CD4-positive, alpha-beta T cell treated with Interleukin-4 for 1 hour (primary cell): ENCODE measurements around the gene GJC3.
"Not testable (repeated sequence)": the region's sequence is repeated elsewhere in the genome, so short reads cannot be mapped to it uniquely, and the experiment has no call there.

Experiments used
- DNase-seq, 2 donors: peaks; one replicate each; pipeline ENCODE4 v3.0.0-alpha.2; 2020 to 2022

GJC3 gene

DNA sequence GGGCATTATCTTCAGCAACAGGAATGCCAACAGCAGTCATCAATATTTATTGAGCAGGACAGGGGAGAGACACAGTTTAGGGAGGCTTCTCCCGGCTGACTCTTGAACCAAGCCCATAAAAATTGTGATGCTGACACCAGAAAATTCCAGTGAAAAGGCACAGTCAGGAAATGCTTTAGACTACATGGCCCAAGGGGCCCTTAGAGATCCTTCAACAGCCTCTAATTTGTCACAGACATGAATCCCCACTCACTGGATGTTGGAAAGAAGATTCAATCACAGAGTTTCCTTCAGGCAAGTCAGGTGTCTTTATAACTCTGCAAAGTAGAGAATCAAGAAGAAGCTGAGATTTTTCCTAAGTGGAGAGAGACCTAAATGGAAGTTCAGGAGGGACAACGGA is 1.2 kb downstream of the GJC3 start:
- DNase-seq: no peak

DNA sequence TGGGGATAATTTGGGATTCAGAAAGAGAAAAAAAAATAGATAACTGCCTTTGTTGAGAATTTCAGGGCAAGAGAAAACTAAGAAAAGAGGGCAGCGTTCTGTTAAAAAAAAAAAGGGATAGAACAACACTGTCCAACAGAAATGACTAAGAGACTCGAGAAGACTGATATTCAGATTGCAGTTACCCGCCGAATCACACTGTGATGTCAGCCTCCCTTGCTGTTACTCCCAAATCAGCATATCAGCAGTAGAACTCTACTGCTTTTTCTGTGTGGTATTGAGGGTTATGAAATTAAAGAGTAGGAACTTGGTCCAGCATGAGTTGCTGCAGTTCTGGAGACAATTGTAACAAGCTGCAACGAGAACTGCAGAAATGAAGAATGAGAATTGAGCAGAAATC is 1.9 kb downstream of the GJC3 start:
- no peak for DNase-seq

DNA sequence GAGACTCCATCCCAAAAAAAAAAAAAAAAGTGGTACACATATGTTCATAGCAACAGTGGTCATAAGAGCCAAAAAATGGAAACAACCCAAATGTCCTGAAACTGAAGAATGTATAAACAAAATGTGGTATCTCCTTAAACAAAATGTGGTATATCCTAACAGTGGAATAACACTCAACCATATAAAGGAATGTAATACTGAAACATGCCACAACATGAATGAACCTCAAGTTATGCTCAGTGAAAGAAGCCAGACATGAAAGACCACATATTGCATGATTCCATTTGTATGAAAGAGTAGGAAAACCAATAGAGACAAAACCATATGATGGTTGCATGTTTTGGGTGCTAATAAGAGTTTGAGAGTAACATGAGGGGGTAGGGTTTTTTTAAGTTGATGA is 3.1 kb downstream of the GJC3 start:
- no peak for DNase-seq

DNA sequence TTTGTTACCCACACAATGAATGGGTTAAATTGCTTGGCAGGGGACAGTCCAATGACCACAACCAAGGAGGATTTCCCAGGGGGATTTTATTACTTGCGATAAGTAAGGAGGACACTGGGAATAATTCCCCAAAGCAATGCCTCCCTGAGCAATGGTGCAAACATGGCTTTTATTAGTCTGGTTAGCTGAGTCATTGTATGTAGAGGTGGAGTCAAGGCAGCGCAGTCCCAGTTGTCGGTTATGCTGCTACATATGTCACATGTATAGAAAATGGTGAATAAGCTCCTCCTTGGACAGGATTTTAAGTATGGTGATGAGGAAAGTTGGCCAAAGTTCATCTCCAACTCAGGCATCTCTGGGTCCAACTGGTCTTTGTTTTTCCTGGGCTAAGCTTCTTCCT is 6.2 kb downstream of the GJC3 start:
- DNase-seq: no peak

DNA sequence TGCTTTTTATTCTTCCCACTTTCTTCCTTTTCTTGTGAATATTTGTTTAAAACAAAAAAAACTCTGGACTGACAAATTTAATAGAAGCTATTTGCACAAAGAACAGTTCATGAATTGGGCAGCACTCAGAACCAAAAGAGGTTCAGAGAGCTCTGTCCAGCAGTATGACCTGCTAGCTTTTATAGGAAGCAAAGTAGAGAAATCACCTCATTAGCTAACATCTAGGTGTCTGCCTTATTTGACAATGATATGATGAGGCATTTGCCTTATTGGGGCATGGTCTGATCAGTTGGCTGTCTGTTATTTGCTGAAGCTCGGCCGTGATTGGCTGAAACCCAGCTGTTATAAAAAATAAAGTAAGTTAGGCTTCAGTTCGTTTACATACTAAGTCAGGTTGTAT is 9.3 kb downstream of the GJC3 start:
- DNase-seq: no peak

DNA sequence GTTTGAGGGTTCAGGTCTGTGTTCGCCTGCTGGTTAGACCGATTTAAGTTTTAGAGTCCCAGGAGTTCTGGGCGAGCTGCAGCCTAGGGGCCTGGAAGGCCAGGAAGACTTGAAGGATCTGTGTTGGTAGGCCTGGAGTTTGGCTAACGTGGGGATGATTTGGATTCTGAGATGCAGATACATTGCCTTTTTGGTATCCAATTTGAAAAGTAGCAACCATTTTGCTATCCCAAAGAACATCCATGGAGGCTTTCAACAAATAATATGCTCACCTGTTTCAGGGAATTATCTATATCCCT is 9.7 kb downstream of the GJC3 start:
- DNase-seq: no peak

DNA sequence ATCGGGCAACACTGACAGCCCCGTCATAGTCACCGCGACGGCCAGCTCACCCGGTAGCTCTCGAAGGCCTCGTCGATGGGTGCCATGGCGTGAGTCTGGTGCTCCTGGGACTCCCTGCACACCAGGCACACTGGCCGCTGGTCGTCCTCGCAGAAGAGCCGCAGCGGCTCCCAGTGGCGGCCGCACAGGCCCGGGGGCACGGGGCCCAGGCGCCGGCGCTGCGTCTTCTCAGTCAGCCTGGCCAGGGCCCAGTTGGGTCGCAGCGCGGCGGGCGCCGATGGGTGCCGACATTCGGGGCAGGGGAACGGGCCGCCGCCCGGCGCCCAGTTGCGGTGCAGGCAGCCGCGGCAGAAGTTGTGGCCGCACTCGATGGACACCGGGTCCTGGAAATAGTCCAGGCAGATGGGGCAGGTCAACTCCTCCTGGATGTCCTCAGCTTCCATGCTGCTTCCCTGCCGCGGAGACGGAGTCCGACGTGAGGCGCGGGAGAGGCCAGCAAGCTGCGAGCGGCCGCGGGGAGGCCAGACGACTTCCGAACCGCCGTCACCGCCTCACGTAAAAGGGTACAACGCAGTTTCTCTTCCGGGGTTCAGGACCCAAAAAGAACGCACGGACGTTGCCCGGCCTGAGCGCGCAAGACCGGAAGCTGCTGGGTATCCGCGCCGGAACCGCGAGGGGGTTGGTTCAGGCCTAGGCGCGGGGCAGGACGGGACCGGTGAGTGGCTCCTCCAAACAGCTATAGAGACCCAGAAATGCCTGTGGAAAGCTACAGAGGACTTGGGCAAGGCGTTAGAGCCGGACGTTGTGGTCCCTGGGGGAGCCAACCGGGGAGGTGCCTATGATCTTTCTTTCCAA is 10.2 kb downstream of the GJC3 start, which contains the start of gene TRIM4:
Gene TRIM4, minus strand, starts transcription at position 572 of the 855 bp plus-strand sequence. Its CDS starts 129 bp downstream, at position 443.
- DNase-seq: peak; percentile 91 to 92

DNA sequence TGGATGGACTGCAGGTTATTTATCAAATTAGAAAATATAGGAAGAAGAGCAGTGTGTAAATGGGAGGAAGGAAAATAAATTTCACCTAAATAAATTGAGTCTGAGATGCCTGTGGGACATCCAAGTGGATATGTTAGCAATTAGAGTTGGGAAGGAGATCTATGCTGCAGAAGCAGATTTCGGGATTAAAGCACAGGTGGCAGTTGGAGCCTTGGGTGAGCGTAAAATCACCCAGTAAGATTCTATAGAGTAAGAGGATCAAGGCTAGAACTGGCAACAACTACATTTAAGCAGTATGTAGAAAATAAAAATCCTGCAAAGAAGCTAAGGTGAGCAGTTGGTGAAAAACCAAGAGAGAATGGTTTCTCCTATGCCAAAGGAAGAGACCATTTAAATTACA is 18.4 kb downstream of the GJC3 start:
- DNase-seq: no peak

DNA sequence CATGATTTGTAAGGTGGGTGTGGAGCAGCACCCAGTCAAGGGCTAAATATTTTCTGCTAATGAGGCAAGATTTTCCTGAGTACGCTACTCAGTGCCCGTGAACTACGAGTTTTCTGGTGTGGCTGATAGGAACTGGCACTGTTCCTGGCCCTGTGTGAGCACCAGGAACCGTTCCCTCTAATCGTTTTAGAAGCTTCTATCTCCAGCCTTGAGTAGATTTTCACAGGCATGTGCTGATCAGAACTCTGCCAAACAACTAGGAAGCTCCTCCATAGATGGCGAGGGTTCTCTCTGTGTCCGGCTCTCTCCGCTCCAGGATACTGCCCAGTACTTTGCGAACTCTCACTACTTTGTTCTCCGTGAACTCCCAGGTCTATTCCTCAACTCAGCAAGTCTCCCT is 27.8 kb downstream of the GJC3 start:
- DNase-seq: no peak

DNA sequence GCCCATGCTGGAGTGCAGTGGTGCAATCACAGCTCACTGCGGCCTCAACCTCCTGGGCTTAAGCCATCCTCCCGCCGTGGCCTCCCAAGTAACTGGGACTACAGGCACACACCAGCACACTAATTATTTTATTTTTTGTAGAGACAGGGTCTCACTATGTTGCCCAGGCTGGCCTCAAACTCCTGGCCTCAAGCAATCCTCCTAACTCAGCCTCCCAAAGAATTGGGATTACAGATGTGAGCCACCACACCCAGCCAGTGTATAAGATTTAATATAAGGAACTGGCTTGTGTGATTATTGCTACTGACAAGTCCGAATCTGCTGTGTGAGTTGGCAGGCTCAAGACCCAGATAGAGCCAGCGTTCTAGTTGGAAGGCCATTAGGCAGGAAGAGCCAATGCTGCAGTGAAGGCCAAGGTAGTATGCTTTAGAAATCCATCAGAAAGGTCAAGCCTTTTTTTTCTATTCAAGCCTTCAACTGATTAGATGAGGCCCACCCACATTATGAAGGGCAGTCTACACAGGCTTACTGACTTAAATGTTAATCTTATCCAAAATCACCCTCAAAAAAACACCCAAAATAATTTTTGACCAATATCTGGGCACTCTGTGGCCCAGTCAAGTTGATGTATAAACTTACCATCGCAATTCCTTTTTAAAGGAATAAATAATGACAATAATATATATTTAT is 29.4 kb downstream of the GJC3 start:
- DNase-seq: no peak

DNA sequence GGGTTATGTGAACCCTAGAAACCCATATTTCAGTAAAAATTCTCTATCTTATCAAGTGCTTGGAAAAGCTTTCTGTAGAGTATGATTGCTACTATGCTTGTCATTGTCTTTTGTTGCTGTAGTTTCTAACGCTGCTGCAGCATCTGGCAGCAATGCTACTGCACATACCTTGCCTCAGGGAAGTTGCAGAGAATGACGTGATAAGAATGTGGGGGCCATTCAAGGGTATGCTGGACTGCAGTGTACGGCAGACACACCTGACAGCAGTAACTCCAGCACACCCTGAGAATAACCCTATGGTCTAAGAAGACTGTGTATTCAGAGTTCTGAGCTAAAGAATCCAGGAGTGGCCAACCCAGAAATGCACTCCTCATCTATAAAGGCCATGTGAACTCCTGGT is 30.6 kb downstream of the GJC3 start:
- no peak for DNase-seq

DNA sequence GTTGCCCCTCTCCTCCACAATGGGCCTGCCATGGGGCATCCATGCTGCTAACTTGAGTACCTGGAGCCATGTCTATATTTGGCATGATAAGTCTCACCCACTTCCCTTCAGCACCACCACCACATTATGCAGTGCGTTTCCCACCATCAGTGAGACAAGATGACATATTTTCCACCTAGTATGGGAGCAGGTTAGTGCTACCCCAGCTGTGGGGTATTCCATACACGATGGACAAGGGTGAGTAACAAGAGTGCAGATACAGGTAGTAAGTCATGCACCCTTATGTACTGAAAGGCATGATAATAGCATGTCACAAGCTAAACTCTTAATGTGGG is 31.4 kb downstream of the GJC3 start:
- DNase-seq: no peak

DNA sequence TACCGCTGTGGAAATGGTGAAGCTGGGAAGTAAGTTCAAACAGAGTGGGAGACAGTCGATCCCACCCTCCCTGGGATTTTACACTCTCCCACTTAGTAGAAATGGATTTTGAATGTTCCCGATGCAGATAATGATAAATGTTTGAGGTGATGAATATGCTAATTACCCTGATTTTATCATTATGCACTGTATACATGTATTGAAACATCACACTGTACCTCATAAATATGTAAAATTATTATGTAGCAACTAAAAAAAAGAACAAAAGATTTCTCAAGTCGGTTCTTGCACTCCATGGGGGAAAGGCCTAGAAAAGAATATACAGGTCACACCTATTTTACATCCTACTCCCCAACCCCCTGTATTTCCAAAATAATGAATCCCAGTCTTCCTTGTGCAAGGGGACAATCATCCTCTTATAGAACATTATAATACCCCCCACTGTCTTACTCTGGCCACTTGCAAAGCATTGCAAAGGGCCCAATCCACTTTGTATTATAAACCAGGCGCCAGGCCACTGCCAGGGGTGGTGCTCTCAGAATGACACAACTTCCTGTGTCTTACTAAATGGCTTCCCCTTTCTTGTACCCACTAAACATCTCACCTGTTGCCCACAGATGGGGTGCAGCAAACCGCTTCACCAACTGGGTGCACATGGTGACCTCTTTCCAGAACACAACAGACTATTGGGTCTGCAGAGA is 31.9 kb downstream of the GJC3 start:
- no peak for DNase-seq

DNA sequence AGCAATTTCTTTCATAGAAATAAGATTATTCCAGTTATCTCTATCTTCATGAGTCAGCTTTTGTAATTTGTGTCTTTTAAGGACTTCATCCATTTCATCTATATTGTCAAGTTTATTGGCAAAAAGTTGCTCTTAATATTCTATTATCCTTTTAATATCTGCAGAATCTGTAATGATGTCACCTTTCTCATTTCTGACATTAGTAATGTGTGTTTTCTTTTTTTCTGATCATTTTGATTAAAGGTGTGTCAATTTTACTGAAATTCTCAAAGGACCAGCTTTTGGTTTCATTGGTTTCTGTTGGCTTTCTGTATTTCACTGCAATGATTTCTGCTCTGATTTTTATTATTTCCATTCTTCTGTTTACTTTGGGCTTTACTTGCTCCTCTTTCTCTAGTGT is 34.7 kb downstream of the GJC3 start:
- no peak for DNase-seq

DNA sequence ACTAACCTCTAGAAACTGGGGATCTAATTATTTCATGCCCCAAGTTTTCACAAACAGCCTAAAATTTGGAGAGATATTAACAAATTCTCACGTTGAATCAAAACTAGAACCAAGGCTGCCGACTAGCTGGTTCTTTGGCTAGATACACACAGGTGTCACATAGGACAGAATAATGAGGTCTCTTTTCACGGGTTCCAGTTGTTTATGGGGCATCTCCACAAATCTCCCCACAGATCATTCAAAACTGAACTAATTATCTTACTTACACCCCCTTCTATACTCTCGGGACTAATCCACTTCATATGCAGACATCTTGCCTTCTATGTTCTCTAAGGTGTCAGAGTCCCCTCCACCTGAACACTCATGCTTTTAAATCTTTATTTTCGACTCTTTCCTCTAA is 36.1 kb downstream of the GJC3 start:
- DNase-seq: no peak

DNA sequence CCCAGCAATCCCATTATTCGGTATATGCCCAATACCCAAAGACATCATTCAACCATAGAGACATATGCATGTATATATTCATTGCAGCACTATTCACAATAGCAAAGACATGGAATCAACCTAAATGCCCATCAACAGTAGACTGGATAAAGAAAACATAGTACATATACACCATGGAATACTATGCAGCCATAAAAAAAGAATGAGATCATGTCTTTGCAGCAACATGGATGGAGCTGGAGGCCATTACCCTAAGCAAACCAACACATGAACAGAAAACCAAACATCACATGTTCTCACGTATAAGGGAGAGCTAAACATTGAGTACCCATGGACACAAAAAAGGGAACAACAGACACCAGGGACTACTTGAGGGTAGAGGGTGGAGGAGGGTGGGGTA is 39.1 kb downstream of the GJC3 start:
- DNase-seq: not testable (repeated sequence)

DNA sequence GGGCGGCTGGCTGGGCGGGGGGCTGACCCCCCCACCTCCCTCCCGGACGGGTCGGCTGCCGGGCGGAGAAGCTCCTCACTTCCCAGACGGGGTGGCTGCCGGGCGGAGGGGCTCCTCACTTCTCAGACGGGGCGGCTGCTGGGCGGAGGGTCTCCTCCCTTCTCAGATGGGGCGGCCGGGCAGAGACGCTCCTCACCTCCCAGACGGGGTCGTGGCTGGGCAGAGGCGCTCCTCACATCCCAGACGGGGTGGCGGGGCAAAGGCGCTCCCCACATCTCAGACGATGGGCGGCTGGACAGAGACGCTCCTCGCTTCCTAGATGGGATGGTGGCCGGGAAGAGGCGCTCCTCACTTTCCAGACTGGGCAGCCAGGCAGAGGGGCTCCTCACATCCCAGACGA is 41.1 kb downstream of the GJC3 start:
- DNase-seq: not testable (repeated sequence)

DNA sequence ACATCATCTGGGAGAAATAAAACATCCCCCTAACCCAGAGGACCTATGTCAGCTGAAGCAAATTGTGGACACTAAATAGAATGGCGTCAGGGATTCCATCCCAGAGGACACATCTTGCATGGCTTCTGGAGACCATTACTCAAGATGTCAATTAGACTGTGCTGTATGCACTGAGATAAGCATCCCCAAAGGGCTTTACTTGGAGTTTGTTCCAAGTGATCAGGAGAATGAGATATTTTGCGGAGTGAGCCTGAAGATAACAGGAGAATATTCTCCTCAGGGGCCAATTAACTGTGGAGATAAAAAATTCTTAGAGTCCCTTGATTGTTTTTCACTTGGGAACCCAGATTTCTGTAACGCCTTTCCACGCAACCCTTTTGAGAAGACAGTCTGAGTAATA is 48.0 kb downstream of the GJC3 start:
- no peak for DNase-seq

DNA sequence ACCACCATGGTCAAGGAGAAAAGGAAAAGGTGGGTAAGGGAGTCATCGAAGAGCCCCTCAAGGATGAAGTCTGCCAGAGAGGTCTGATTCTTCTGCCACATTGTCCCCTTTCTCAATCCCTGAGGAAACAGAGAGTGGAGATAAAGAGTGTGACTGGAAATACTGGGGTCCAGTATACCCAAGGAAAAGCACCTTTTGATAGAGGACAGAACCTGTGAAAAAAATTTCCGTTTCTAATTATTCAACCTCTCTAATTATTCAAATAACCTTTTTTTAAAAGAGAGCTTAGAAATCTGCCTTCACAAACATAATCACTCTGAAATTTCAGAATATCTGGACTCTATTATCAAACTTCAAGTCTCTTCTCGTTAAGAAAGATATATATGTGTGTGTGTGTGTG is 52.5 kb downstream of the GJC3 start, which contains the start of gene OR2AE1:
Gene OR2AE1, minus strand, starts transcription at position 101 of the 400 bp plus-strand sequence. Its CDS starts 0 bp downstream, at position 101.
- no peak for DNase-seq

DNA sequence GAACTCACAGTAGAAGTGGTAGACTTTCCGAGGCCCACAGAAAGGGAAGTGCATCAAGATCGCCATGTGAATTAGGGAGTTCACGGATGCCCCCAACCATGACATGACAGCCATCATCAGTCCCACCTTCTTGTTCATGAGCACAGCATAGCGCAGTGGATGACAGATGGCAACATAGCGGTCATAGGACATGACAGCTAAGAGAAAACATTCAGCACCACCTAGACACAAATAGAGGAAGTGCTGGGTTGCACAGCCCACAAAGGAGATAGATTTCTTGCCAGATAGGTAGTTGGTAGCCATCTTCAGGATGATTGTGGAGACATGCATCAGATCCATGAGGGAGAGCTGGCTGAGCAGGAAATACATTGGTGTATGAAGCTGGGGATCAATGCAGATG is 52.9 kb downstream of the GJC3 start:
- DNase-seq: no peak
